Thoracic aorta endothelial cell (primary cell): ENCODE measurements around the gene NRBP1. TPM values are rescaled to one million over a fixed set of nuclear protein-coding genes. Genes with fewer than 3 reads are reported as not detected.

Experiments
- small RNA-seq: library from RNA; depleted of rRNA; stranded (forward); fragments of <200 nt; gene quantifications from one replicate; pipeline ENCODE3, GENCODE V24; 2012
- total RNA-seq: library from RNA; depleted of rRNA; stranded (reverse); fragments of >200 nt; gene quantifications from 2 replicates; pipeline ENCODE4 v1.2.3, GENCODE V29; 2012

Gene NRBP1
- total RNA-seq, result 116 and 119 TPM in 2 replicates

GRCh38 chr2:27428213-27428977 is at the start of gene NRBP1:
Gene NRBP1 (plus strand): TSS chr2:27428631. CDS start chr2:27433274, 4,643 bp downstream.

GRCh38 chr2:27380626-27381545 is 47.5 kb upstream of the NRBP1 start, which contains the start of gene ZNF513:
Gene ZNF513 (minus strand): TSS chr2:27380734. CDS start chr2:27380526, 208 bp downstream.

GRCh38 chr2:27409321-27410073 is 18.9 kb upstream of the NRBP1 start, which contains the start of gene PPM1G:
Gene PPM1G (minus strand): TSS chr2:27409591. CDS start chr2:27409422, 169 bp downstream.

GRCh38 chr2:27441958-27442919 is 13.8 kb downstream of the NRBP1 start, which contains the start of gene KRTCAP3:
Gene KRTCAP3 (plus strand): TSS chr2:27442381. CDS start chr2:27442413, 32 bp downstream.

GRCh38 chr2:27489498-27490397 is 61.3 kb downstream of the NRBP1 start, which contains the start of gene IFT172:
Gene IFT172 (minus strand): TSS chr2:27489743. CDS start chr2:27489653, 90 bp downstream.

Small RNA genes within 50 kb of the gene (small RNA-seq; reads per million reads assigned to genes)
- gene RNU6-986P, result not detected

Other genes starting within 250 kb of the NRBP1 start
- 84.8 and 101 TPM in 2 replicates for gene ATRAID, start 216.6 kb upstream of the NRBP1 start, total RNA-seq
- 41.8 and 50.3 TPM in 2 replicates for gene SLC5A6, start 216.4 kb upstream of the NRBP1 start, total RNA-seq
- 46.7 and 70.7 TPM in 2 replicates for gene CAD, start 211.3 kb upstream of the NRBP1 start, total RNA-seq
- gene SLC30A3, start 165.6 kb upstream of the NRBP1 start, total RNA-seq, result 0.36 TPM in 1 of 2 replicates, not detected in the other
- not detected in 2 replicates for gene DNAJC5G, start 153.2 kb upstream of the NRBP1 start, total RNA-seq
- not detected in 2 replicates for gene TRIM54, start 146.2 kb upstream of the NRBP1 start, total RNA-seq
- gene UCN, start 120.2 kb upstream of the NRBP1 start, total RNA-seq, result 0.13 and 0.36 TPM in 2 replicates
- 52.3 and 60.1 TPM in 2 replicates for gene MPV17, start 105.5 kb upstream of the NRBP1 start, total RNA-seq
- gene GTF3C2, start 71.9 kb upstream of the NRBP1 start, total RNA-seq, result 45.1 and 51.3 TPM in 2 replicates
- 32.6 and 34.1 TPM in 2 replicates for gene EIF2B4, start 58.3 kb upstream of the NRBP1 start, total RNA-seq
- gene SNX17, start 58.0 kb upstream of the NRBP1 start, total RNA-seq, result 106 and 126 TPM in 2 replicates
- 7.4 and 10.7 TPM in 2 replicates for gene ZNF513, start 47.9 kb upstream of the NRBP1 start, total RNA-seq
- gene PPM1G, start 19.0 kb upstream of the NRBP1 start, total RNA-seq, result 133 and 134 TPM in 2 replicates
- gene KRTCAP3, start 13.8 kb downstream of the NRBP1 start, total RNA-seq, result 0.53 and 0.57 TPM in 2 replicates
- 25.4 and 25.9 TPM in 2 replicates for gene IFT172, start 61.1 kb downstream of the NRBP1 start, total RNA-seq
- gene FNDC4, start 66.6 kb downstream of the NRBP1 start, total RNA-seq, result 17.3 and 18.1 TPM in 2 replicates
- 9.2 and 9.6 TPM in 2 replicates for gene GCKR, start 68.2 kb downstream of the NRBP1 start, total RNA-seq
- gene ZNF512, start 154.4 kb downstream of the NRBP1 start, total RNA-seq, result 61.0 and 66.8 TPM in 2 replicates
- gene CCDC121, start 200.4 kb downstream of the NRBP1 start, total RNA-seq, result 1.4 and 1.7 TPM in 2 replicates
- 55.2 and 61.5 TPM in 2 replicates for gene GPN1, start 200.4 kb downstream of the NRBP1 start, total RNA-seq
- 28.7 and 29.9 TPM in 2 replicates for gene SUPT7L, start 235.0 kb downstream of the NRBP1 start, total RNA-seq
- gene SLC4A1AP, start 235.3 kb downstream of the NRBP1 start, total RNA-seq, result 41.9 and 42.4 TPM in 2 replicates